ENCODE data around the gene ABCE1.
"Not testable (repeated sequence)": the region's sequence is repeated elsewhere in the genome, so short reads cannot be mapped to it uniquely, and the experiment has no call there.

The ABCE1 gene

DNA sequence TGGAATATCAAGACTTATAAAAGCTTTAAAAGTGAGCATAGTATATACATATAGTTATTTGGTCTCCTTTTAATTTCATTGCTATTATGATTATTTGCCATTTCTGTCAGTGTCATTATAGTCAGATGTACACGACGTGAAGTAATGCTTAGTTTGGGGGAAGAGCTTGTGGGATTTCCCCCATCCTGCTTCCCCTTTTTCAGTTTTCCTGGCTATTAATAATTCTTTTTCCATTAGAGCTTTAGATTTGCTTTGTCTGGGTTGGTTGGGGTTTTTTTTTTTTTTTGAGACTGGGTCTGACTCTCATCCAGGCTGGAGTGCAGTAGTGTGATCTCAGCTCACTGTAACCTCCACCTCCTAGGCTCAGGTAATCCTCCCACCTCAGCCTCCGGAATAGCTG, 5.4 kb downstream of the ABCE1 start:
- no peak for DNase-seq

DNA sequence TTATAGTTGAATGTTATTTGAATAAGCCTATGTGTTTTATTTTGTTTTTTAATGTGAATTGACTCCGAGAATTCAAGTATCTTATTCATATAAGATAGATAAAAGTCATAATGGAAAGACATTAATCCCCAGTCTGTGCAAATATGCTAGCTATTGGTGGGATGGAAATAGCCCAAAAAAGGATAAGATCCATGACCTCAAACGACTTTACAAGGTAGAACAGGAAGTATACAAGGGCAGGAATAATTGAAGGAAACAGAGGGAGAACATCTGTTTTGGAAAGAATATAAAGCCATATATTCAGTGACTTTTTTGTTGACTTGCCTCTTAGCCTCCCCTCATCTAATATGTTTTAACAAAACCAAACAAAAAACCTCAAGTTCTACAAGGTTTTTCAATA, 9.0 kb downstream of the ABCE1 start:
- DNase-seq: no peak

DNA sequence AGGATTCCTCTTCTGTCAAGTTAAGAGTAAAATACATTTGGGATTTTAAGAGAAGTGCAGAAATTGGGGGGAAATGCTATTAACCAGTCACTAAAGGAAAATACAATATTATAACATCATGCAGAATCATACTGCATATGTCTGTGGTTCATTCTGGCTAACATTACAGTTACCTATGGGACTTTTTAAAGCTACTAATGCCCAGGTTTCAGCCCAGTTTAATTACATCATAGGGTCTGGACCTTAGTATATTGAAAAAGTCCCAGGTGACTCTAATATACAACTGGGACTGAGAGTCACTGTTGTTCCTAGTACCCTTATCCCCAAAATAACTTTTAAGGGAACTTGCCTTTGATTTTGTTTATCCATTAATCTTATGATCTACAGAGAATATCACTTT, 10.0 kb downstream of the ABCE1 start:
- DNase-seq: no peak

DNA sequence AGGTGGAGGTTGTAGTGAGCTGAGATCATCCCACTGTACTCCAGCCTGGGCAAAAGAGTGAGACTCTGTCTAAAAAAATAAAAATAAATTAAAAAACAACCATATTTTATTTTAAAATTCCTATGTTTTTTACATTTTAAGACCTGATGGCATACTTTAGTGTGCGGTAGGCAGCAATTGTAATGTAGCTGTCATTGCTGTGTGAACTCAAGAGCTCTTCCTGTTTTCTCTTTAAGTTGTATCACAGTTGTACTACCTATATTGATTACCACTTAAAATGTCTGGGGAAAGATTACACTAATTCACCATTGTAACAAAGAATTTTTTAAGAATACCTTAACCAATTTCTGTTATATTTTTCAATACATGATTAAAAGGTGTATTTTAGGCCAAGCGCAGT, 27.3 kb downstream of the ABCE1 start:
- no peak for DNase-seq

DNA sequence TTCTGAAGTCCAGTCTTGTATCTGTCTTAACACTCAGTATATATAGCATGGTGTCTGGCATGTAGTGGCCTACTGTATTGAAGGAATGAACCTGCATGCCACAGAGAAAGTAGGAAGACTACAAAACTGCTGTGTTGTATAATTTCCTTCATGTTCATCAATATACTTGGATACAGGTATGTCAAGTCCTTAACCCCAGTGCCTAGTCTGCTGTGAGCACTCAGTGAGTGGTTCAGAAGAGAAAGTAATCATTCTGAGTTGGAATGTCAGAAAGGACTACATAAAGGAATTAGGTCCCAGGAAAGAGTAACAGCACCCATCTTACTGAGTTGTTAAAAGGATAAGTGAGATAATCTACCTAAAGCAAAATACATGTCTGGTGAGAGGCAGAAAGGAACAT, 32.0 kb downstream of the ABCE1 start:
- DNase-seq: no peak

DNA sequence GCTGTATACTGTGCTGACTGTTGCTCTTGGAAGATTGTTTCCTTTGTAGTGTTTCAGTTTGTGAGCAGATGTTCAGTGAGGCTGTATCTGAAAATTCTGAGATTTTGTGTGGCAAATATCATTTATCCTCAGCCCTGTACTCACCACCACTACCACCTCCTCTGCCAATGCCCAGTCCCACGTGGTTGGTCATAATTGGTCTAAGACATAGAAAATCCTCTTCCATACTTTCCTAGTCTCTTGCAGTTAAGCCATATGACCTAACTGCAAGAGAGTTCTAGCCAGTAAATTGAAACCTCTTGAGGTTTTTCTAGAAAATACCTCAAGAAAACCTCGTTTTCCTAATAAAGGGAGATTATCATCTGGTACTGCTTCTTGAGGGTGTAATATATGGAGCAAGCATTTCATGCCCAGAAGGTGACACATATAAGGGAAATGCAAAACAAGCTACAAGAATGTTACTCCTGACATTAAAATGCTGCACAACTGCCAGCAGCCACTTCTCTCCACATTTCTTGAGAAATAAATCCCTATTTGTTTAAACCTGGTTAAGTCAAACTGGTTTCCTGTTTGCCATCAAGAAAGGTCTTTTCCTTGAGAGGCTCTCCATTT, 32.8 kb downstream of the ABCE1 start:
- peak; percentile 33 for DNase-seq

DNA sequence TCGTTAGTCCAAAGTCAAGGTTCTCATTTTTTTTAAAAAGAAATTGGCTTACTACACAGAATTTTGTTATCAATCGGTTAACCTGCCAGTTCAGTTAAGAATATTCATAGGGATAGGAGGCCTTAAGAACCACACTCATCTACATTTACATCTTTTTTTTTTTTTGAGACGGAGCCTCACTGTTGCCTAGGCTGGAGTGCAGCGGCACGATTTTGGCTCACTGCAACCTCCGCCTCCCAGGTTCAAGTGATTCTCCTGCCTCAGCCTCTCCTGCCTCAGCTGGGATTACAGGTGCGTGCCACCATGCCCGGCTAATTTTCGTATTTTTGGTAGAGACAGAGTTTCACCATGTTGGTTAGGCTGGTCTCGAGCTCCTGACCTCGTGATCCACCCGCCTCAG, 33.7 kb downstream of the ABCE1 start:
- no peak for DNase-seq

DNA sequence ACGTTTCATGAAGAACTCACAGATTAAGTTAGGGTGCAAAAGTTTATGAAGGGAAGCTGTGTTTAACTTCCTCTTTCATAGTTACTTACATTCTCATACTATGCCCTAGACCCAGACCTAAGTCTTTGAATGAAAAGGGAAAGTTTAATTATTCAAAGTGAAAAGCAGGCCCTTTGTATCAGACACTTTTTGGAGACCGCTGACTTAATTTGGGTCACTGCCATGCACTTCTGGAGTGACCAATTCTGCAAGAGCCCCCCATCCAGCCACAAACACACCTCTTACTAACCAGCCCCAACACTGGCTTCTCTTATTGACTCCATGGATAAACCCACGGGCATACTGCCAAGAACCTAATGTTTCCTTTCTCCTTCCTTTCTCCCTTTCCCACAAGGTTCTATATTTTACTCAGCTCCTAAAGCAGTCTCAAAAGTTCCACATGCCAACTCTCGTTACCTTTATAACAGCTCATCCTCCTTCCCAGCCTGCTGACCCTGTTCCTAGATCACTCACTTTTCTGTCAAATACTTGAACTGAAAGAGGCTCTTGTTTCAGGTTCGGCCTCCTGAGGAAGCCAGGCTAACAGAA, 34.5 kb downstream of the ABCE1 start:
- peak; percentile 55 for DNase-seq

DNA sequence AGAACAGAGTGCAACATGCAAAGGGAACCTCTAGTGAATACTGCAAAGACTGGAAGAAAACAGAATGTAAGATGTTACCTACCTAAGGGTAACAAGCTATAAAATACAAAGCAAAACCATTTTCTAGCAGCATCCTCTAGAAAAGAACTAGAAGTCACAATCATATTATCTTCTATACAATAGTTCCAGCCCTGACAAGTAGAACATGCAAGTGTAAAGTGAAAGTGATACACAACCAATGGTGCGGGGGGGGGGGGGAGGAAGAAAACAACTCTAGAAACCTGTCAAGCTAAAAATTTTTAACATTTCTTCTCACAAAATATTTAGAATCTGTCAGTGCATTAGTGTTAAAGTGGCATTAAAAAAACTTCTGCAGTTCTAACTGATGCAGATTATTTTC, 38.1 kb downstream of the ABCE1 start:
- DNase-seq: not testable (repeated sequence)

DNA sequence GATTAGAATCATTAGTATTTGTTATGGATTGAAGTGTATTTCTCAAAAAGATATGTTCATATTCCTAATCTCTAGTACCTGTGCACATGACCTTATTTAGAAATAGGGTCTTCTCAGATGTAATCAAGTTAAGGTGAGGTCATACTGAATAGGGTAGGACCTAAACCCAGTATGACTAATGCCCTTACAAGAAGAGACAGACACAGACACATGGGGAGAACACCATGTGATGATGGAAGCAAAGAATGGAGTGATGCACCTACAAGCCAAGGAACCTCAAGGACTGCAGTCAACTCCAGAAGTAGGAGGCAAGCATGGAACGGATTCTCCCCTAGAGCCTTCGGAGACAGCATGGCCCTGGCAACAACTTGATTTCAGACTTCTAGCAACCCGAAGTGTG, 50.9 kb downstream of the ABCE1 start:
- no peak for DNase-seq

DNA sequence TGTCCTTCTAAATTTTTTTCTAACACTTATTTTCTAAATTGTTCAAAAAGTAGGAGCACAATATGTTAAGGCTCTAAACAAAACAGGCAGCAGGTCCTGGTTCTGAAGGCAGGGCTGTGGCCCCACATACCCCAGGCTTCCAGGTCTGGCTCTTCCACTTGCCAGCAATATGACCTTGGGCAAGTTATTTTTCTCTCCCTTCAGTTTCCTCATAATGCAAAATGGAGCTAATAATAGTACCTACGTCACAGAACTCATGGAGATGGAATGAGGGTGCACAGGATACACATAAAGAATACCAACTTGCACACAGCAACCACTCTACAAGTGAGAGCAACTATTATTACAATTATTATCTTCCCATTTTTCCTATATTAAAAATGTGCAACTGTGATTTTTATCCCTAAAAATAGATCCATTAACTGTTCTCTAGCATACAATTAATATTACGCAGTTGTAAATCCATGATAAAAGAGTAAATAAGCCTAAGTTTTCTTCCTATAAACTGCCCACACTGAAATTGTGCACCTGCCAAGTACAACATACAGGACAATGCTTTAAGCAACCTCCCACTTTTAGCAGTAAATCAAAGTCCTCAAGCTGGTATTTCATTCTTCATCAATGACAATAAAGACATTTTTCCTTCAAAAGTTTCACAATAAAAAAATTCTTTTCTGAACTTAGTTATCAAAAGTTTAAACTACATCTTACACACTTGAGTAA, 55.2 kb downstream of the ABCE1 start:
- no peak for DNase-seq

DNA sequence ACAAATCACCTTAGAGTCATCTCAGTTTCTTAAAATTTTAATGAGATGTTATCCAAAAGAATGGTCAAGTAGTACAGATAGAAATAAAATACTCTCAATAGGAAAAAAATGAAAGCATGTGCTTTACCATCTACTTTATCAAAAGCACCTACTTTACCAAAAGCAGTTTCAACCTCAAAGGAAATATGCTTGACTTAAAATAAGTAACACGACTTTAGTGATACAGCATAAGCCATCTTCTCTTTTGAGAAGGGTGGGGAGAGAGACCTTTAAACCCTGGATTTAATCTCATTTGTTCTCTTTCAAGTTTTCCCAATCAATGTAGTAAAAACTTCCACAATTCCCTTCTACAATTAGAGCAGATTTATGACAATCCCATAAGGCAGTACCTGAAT, 55.8 kb downstream of the ABCE1 start:
- DNase-seq: no peak

DNA sequence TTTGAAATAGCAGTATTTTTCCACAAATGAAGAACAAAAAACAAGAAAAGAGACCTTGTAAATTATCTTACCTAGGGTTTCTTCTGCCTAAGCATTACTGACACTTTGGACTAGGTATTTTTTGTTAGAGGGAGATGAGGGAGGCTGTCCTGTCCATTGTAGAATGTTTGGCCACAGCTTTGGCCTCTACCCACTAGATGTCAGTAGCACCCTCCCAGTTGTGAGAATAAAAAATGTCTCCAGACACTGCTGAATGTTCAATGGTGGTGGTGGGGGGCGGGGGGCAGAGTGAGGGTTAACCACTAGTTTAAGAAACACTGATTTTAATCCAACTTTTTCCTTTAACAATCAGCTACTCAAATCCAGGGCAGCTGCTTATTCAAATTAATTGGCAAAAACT, 56.5 kb downstream of the ABCE1 start:
- DNase-seq: no peak

DNA sequence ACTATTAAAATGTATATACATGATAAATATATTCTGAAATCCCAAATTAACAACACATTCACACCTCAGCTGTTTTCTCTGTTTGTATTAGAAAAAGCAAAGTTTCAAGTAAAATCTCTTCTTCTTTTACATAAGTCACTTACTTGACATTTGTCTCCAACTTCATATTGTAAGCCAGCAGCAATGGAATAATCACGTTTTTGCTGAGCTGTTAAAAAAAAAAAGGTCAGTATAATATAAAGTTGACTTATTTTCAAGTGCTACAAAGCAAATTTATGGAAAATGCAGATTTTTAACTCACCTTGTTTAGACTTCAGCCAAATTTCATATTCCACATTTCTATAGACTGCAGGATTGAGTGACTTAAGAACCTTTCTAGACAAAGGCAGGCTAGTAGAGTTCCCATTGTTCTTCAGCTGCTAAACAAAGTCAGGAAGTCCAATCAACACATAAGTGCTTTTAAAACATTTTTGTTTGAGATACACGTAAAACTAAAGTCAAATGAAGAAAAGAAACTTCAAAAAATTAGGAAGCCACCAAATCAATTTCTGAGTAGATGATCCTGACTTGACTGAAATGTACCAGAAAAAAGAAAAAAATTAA, 57.3 kb downstream of the ABCE1 start:
- no peak for DNase-seq

DNA sequence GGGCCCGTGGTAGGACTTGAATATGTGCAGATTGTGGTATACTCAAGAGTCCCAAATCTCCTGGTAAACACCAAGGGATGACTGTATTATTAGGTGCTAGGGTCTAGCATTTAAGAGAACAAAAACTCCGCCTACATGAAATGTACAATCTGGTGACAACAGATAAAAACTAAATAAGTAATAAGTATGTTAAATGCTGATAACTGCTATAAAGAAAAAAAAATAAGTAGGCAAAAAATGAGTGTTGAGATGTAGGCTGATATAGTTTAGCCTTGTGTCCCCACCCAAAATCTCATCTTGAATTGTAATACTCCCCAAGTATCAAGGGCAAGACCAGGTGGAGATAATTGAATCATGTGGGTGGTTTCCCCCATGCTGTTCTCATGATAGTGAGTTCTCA, 58.9 kb downstream of the ABCE1 start:
- DNase-seq: no peak

DNA sequence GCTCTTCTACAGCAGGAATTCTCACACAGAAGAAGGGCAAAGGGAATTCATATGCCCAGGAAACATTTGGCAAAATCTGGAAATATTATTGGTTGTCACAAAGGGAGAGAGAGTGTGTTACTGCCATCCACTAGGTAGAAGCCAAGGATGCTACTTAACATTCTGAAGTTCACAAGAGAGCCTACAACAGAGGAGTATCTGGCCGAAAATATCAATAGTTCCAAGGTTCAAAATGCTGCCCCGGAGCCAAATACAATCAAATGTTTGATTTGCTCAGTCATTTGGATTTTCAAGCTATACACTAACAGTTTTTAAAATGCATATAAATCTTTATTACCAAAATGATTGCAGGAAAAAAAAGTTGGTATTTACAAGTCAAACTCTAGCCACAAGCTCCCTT, 63.4 kb downstream of the ABCE1 start:
- DNase-seq: no peak

DNA sequence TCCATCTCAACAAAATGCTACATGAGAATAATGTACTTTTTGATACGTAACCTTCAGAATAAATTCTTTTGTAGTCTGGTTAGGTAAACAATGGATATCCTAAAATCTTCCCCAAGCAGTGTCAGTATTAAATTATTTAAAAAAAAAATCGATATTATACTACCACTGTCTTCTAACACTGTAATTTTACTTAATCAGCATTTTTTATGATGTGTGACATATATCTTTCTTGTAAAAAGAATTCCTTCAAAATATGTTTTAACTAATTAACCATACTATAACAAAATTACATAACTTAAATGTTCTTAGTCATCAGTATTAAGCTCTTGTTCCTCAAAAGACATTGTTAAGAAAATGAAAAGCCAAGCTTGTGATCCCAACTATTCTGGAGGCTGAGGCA, 69.8 kb downstream of the ABCE1 start:
- DNase-seq: no peak

DNA sequence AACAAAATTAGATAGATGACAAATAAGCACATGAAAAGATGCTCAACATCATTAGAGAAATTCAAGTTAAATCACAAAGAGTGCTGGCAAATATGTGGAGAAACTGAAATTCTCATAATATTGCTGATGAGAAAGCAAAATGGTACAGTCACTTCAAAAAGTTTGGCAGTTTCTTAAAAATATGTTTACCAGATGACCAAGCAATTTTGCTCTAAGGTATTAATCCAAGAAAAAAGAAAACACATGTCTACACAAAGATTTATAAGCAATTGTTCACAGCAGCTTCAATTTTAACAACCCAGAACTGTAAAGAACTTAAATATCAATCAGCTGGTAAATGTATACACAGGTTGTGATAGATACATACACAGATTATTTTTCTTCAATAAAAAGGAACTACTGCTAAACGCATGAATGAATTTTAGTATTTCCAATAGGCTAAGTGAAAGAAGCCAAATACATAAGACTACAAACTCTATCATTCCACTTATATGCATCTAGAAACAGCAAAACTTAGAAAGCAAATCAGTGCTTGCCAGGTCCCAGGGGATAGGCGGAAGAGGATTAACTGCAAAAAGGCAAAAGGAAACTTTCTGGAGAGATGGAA, 70.6 kb downstream of the ABCE1 start:
- DNase-seq: no peak

DNA sequence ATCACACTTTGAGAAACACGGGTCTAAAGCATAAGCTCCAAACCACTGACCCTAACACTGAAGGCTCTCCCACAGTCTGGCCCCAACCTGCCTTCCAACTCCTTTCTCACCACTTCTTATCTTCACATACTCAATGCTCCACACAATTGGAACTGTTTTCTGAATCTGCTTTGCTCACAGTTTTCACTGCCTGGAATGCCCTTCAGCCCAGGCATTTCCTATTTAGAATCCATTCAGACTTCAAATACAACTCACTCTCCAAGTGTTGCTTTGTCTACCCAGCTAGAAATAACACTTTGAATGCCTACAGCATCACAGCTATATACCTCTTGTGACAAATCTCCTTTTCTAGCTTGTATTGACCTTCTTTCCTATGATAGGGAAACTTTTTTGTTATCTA, 72.1 kb downstream of the ABCE1 start:
- no peak for DNase-seq

DNA sequence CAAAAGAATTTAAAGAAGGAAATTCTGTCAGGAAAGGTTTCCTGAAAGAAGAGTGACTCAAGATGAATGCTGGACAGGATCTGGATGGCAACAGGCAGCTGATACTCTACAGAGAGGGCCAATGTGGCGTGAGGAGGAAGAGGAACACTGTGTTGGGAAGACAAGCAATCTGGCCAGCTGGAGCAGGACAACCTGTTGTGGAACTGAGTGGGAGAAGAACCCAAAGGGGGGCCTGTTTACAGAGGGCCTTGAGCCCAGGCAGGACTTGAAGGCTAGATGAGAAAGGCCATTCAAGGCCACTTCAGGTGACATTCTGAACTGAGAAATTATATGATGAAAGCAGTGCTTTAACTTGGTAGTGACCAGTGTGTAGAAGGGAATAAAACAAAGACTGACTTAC, 73.8 kb downstream of the ABCE1 start:
- no peak for DNase-seq

DNA sequence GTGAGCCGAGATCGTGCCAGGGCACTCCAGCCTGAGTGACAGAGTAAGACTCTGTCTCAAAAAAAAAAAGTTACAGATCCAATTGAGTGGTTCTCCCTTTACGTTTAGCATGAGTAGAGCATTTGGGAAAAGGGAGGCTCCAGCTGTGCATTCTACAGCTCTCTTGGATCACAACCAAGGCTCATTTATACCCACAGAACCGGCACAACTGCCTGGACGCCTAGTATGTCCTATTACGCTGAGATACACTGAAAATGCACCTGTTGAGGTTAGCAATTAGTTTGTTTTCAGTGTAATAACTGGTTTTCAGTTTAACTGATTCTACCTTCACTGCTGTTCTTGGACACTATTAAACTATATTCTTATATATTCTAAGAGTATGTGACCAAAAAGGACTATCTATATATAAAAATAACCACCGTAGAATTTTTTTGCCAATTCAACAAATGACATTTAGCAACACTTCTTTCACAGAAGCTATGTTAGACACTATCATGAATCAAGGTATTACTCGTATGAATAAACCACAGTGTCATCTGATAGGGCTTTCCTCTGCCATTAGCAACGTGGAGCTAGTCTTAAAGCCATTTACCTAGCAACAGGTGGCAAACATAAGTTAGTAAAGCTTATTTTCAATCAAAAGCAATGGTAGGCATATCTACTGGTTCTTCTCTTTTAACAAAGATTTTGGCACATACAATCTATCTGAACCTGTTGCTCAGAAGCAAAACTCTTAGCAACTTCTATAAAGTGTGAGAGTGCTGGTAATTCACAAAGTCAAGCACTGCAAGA, 78.7 kb downstream of the ABCE1 start:
- peak; percentile 43 for DNase-seq

DNA sequence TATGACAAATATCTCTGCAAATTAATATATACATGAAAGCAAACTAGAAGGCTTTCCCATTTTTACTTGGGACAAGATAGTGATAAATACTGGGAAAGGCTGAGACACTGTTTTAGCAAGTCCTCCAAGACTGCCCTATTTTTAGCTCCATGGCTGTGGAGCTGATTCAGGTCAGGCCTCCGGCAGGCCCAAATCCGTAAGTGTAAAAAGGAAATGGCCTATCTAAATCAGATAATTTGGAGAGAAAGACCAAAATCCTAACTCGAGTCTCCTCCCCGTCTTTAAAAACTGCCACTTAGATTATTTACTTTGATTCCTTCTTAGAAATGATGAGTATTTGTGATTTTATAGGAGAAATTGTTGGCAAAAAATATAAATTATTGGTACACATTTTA, 79.4 kb downstream of the ABCE1 start:
- peak; percentile 13 for DNase-seq

DNA sequence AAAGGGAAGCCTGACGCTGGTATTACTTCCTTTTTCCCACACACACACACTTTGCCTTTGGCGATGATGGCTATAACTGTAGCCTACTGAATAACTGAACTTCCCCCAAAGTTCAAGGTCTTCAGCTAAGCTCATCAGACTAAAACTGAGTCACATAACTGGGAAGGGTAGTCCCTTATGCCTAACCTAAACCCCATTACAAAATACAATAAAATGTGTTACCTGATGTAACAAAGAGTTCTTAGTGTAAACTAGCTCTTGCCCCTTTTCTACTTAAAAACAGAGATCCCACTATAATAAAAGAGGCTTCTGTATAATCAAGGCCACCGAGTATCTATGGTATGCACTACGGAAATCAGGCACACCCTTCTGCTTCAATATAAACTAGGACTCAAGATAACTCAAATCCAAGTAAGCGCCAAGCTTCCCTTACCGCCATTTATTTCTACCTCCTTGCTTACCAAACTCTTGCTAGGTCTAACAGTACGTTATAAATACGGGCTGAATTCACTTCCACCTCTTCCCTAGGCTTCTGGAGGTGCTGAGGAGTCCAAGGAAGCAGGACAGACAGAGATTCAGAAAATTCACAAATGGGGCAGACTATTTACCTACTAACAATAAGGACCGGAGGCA, 79.9 kb downstream of the ABCE1 start:
- DNase-seq: peak; percentile 29
